HG03025 (cell line): ENCODE measurements around the gene PDK1.

Experiments used
- ATAC-seq: cut with Tn5 transposase; IDR thresholded peaks from one replicate; pipeline ENCODE4 v1.9.1; 2021; ENCODE audit warnings: mild to moderate bottlenecking, moderate library complexity; ENCODE audit not compliant: unreplicated experiment, low FRiP score

PDK1 gene

GRCh38 chr2:172634477-172634876 lies 78.6 kb downstream of the PDK1 start:
- no peak for ATAC-seq

DNA sequence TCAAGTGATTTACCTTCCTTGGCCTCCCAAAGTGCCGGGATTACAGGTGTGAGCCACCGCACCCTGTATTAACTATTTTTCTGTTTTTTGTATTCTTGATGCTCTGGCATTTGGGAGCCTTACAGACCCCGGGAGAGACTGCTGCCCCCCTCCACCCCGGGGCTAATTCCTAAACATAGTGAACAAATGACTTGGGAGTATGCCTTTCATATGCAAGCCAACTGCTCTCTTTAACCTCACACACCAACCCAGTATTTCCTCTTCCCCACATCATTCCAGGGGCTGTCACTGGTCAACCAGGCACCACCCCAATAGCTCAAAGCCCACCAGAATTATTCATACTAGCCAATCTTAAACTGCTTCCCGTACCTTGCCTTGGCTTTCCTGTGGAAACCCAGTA lies 79.7 kb downstream of the PDK1 start:
- no peak for ATAC-seq

DNA sequence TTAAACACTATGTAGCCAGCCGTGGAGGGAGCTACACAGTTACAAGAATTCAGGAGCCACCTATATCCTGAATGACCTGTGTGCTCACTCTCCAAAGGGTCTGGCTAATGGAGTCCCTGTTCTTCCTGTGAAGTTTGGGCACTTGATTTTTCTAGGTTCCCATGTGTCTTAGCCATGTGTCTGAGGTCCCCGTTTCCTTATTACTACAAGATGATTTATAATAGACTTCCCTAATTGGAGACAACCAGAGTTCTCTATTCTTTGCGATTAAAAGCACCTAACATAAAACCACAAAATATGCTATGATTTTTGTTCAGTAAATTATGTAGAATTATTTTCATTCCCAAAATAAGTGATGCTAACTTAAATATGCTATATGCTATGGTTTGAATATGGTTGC lies 83.4 kb downstream of the PDK1 start:
- ATAC-seq, result no peak

DNA sequence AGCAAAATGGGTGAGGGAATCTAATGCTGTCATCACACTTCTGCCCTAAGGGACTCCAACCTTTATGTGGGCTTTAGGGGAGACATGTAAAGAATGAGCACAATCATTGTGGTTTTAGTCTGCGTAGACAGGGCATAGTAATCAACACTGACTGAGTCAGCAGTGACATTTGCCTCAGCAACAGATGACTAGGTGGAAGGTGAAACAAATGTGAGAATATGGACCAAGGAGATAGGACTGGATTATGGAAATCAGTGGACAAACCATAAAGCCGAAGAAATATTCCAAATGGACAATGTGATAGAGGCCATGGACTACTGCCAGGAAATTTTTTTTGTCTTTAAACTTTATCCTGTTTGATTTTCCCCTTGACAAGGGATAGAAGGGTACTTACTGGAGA lies 83.9 kb downstream of the PDK1 start:
- ATAC-seq, result no peak

GRCh38 chr2:172640389-172640788 lies 84.5 kb downstream of the PDK1 start:
- ATAC-seq, result no peak

DNA sequence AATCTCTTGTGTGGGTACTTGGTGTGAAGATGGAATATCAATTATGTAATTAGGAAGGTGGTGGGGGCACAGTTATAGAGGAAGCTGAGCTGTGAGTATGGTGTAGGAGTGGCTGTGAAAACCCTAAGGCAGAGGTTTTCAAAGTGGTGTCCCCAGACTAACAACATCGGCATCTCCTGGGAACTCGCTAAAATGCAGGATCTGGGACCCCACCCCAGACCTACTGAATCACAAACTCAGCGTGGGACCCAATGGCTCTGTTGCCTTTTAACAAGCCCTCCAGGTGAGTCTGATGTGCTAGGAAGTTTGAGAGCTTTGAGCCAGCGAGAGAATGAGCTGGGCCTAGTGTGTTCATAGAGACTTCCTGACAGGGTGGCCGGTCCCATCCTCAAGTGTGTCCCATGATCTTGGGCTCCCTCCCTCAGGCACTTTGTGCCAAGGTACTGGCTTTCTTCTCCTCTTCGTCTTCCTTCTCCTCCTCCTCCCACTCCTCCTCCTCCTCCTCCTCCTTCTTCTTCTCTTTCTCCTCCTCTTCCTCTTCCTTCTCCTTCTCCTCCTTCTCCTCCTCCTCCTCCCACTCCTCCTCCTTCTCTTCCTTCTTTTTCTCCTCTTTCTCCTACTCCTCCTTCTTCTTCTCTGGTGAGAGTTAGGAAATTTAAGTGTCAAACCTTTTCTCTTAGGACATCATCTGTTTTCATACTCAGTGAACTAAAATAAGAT lies 86.6 kb downstream of the PDK1 start:
- ATAC-seq, result no peak

DNA sequence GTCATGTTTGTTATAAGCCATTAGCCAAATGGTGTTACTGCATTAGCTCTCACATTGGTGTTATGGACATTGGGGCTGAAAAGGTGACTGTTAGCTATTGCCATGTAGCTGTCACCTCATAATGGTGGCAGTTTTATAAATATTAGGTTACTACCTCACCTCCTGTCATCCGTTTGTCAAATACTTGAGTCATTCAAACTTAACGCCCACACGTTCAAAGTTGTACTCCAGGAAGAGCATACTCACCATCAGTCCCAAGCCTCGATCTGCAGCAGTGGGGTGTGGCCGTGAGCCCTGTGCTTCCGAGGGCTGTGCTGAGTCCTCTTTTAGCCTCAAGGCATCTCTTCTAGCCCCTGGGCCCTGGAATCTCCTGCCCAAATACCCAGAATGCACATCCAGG lies 87.3 kb downstream of the PDK1 start:
- no peak for ATAC-seq

- ATAC-seq, result no peak
Measured at GRCh38 chr2:172647439-172647838, 91.5 kb downstream of the PDK1 start.

- no peak for ATAC-seq
Measured at GRCh38 chr2:172655091-172655837, 99.4 kb downstream of the PDK1 start.

- ATAC-seq, result no peak
Measured at GRCh38 chr2:172655838-172656573, 100.1 kb downstream of the PDK1 start.
